GM21619 (cell line): ENCODE data around the gene ESYT2.

Experiments
- ATAC-seq: cut with Tn5 transposase; IDR thresholded peaks from one replicate; pipeline ENCODE4 v1.9.1; 2021; ENCODE audit not compliant: unreplicated experiment

ESYT2 gene

GRCh38 chr7:158774952-158775351, 54.4 kb downstream of the ESYT2 start:
- ATAC-seq: no peak

GRCh38 chr7:158772916-158773315, 56.4 kb downstream of the ESYT2 start:
- no peak for ATAC-seq

DNA sequence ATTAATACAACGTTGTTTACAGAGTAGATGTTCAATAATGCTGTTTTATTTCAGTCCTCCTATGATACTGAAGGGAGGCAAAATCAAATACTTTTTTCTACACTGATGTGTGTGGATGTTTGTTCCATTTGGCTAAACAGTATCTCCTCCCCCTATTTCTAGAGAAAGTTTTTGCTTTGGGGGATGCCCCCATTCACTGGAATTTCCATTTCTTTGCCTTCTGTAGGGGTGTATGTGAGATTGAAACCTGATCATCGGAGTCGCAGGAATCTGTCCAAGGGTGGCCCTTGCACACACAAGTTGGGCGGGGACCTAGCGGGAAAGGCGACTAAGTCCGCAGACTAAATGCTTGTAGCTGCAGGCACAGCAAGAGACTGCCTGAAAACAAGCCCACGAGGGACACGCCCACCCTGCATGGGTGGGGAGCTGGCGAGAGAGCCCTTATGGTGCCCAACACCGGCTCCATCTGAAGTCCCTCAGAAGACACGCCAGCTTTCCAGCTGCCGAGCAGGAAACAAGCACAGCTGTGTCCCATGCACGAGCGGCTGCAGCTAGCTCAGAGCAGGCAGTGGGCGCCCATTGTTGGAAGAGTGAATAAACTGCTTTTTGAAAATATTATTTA, 58.0 kb downstream of the ESYT2 start:
- no peak for ATAC-seq

GRCh38 chr7:158767707-158768106, 61.6 kb downstream of the ESYT2 start:
- no peak for ATAC-seq

GRCh38 chr7:158766570-158767281, 62.6 kb downstream of the ESYT2 start:
- ATAC-seq: no peak

GRCh38 chr7:158765020-158765419, 64.3 kb downstream of the ESYT2 start:
- ATAC-seq: no peak

GRCh38 chr7:158763454-158764033, 65.8 kb downstream of the ESYT2 start:
- ATAC-seq: no peak

DNA sequence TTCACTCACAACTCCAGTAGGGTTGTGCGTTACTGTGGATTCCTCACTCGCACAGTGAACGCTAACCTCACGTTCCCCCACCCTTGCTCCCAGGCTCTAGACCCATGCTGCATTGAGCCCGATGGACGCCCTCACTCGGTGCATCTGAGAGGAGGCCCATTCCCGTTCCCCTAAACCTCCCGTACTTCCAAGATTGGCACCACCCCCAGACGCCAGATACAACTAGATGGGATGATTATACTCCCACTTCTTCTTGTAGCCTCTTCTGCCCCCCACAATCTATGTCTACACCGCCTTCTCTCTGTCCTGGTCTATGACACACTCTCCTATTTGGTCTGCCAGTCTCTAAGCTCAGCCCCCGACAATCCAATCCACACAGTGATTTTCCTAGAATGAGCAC, 67.4 kb downstream of the ESYT2 start:
- ATAC-seq: no peak

DNA sequence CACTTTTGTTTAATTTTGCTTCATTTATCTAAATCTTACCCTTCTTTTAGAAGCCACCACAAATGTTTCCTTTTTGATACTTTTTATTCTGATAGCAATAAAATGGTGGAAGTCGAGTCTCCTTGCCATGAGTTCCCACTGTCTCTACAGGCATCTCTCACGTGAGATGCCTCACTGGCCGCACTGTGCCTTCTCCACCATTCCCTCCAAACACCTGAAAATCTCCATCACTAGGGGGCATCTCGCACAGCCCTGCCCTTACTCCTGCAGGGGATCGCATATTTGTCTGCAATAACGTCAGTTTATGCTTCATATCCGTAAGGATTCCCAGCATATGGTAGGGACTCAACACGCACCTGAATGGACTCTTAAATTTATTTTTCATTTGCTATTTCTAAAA, 68.4 kb downstream of the ESYT2 start:
- ATAC-seq: no peak

DNA sequence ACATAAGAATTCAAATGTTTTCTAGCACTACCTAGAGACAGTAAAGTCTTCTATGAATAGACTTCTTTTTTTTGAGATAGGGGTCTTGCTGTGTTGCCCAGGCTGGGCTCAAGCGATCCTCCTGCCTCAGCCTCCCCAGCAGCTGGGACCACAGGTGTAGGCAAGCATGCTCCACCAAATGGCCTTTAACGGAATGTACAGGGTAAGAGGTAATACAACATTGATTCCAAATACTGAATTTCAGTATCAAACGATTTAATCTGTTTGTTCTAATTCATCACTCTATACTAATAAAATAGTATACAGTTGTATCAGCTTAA, 68.9 kb downstream of the ESYT2 start:
- ATAC-seq: no peak

- ATAC-seq: no peak
Observed at GRCh38 chr7:158759749-158760444, 69.4 kb downstream of the ESYT2 start.

DNA sequence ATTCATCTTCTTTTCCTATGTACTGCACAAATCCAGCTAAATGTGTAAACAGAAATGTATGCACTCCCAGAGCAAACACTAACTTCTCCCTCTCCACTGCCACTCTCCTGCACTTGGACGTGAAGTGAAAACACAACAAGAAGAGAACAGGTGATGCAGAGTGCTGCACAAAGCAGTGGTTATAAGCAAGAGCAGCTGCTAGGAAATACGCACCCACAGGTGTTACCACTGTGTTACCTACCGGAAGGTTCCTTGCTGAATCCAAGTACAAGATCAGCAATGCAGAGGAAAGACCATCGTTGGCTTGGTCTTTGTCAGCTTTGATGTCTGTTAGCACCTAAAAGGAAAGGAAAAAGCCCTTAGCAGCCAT, 70.1 kb downstream of the ESYT2 start:
- ATAC-seq: no peak

GRCh38 chr7:158758586-158759244, 70.6 kb downstream of the ESYT2 start:
- no peak for ATAC-seq

DNA sequence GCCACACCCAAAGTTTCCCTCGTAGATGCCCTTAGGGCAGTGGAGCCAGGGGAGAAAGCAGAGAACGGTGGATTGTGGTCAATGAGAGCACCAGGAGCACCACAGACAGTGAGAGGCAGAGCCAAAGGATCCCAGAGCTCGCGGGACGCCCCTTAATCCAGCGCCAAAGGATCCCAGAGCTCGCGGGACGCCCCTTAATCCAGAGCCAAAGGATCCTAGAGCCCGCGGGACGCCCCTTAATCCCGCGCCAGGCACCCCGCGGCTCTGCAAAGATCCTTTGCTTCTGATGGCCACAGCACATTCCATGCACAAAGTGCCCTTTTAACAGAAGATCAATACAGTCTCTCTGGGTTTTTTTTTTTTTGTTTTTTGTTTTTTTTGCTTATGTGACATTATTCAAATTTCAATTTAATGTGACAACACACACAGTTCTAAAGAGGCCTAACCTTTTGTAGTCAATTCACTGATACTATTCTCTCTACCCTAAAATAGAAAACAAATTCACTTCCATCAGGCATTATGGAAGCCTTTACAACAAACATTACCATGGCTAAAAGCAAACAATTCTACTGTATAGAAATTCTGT, 71.8 kb downstream of the ESYT2 start:
- ATAC-seq: no peak

DNA sequence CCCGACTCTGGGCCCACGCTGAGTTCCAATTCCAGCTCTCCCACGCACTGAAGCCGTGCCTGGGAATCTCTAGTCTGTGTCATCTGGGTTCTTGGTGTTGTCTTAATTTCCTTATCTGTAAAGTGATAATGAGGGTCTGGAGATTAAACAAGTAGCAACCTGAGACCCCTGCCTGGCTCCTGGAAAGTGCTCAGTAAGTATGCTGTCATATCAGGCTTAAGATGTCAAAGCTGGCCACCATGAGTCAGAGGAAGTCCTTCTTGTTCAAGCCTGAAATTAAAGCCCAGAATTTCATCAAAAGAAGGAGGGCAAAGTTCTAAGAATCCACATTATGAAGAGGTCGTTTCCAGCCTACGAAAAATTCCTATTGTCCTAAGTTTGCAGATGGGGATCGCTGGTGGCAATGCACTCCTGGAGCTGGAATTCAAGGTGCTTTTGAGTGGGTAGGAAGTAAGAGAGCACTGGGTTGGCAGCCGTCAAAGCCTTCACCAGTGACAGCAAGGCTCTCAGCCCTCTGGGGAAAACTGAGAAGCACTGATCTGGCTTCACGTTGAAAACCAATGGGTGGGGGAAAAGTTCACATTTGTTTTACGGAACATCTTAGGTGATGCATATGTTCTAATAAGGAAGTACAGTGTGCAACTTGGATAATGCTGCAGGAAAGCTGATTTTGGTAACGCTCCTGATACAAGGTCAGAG, 74.4 kb downstream of the ESYT2 start:
- ATAC-seq: no peak

DNA sequence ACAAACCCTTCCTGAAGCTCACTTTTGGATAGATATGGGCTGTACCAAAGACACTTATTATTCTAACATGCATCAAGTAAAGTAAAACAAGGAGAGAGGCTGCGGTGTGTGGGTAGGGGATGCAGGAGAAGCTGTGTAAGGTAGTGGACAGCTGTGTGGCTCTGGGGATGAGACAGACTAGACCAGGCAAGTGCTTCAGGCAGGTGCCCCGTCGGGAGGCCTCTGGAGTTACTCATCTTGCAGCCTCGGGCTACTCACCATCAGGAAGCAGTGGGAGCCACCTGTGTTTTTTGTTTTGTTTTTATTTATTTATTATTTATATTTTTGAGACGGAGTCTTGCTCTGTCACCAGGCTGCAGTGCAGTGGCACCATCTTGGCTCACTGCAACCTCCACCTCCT, 75.4 kb downstream of the ESYT2 start:
- no peak for ATAC-seq

GRCh38 chr7:158751751-158752150, 77.6 kb downstream of the ESYT2 start:
- no peak for ATAC-seq

DNA sequence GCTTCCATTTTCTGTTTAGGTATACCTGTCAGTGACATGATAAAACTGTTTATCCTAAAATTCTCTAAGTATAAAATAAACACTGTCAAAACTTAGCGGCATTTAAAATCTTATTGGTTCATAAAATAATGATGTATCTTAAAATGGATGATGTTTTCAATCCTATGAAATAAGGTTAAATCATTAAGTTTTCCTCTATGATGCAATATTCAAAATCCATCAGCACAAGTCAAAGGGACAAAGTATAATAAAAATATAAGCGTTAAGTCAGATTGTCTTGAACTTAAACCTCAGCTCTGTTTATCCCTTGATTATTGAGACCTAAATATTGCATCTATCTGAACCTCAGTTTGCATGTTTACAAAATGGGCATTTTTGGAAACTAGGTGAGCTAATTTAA, 78.1 kb downstream of the ESYT2 start:
- no peak for ATAC-seq

DNA sequence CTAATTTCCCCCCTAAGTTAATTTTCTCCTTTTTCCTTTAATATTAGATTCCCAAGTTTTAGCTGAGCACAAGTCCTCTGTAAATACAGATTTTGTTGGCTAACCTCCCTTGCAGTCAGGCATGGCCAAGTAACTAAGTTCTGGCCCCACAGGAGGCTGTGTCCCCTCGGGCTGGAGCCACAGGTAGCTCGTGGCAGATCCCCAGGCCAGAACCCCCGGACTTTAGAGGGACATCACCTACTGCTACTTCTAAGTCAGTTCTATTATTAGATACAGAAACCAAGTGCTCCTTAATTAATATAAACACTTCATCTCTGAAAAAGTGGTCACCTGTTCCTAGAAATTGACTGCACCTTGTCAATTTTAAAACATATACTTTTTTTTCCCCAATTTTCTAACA, 78.6 kb downstream of the ESYT2 start:
- ATAC-seq: no peak

DNA sequence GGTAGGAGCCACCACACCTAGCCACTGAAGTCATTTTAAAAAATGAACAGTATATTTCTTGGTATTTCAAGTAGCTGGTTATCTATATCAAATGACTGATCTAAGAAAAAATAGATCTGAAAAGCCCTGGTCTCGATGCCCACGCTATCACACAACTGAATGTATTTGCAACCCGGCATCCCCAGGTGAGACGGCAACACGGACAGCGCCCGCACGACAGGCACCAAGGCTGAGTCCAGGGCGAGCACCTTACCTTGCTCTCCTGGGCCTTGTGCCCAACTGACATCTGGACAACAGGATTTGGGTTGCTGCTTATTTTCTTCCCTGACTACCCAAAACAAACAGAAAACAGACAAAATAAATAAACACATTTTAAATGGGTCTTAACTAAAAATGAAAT, 79.9 kb downstream of the ESYT2 start:
- ATAC-seq: no peak

GRCh38 chr7:158748335-158748734, 81.0 kb downstream of the ESYT2 start:
- ATAC-seq: no peak
